ENCODE measurements around the gene DDO. TPM values are rescaled to one million over a fixed set of nuclear protein-coding genes. Genes with fewer than 3 reads are reported as not detected.
"Not testable (repeated sequence)": the region's sequence is repeated elsewhere in the genome, so short reads cannot be mapped to it uniquely, and the experiment has no call there.

Gene DDO
- total and polyA plus RNA-seq, 5 experiments from 2014 or later = not detected

- DNase-seq (no peak), ATAC-seq (no peak)
- no peak overlapping the region for H3K4me3 Mint-ChIP-seq
- H3K36me3 Mint-ChIP-seq = no peaks in the 10 kb centered on the region
- H3K4me1 Mint-ChIP-seq = peaks cover 2 to 11% (median 4%) of the 10 kb centered on the region in 4 donors
- H3K27me3 Mint-ChIP-seq = peaks cover 0 to 7% (median 4%) of the 10 kb centered on the region in 5 donors
- H3K9me3 Mint-ChIP-seq = no peaks in the 10 kb centered on the region
- POLR2A ChIA-PET = no interaction called here
- H3K27ac Mint-ChIP-seq = no peak overlapping the region
Observed at GRCh38 chr6:110351546-110351945, 63.8 kb downstream of the DDO start.

- DNase-seq, H3K9me3 Mint-ChIP-seq, H3K36me3 Mint-ChIP-seq, H3K27me3 Mint-ChIP-seq, H3K4me1 Mint-ChIP-seq, H3K27ac Mint-ChIP-seq, POLR2A ChIA-PET, H3K4me3 Mint-ChIP-seq, ATAC-seq: not testable (repeated sequence)
Observed at GRCh38 chr6:110350593-110350992, 64.8 kb downstream of the DDO start.

- POLR2A ChIA-PET = no interaction called here
- Mint-ChIP-seq H3K27me3 (no peaks in the 10 kb centered on the region), H3K36me3 (no peaks in the 10 kb centered on the region), H3K4me3 (no peak overlapping the region), H3K4me1 (peaks cover 0 to 6% (median 1%) of the 10 kb centered on the region in 4 donors), H3K27ac (no peak overlapping the region), H3K9me3 (no peaks in the 10 kb centered on the region)
- ATAC-seq = no peak
- DNase-seq = no peak
Observed at GRCh38 chr6:110348961-110349690, 66.2 kb downstream of the DDO start.

- DNase-seq = no peak
- no peak for ATAC-seq
- Mint-ChIP-seq H3K27ac (peak overlapping the region in 1 of 10 donors; percentile 5), H3K4me1 (peaks cover 0 to 6% (median 1%) of the 10 kb centered on the region in 4 donors), H3K4me3 (no peak overlapping the region), H3K27me3 (no peaks in the 10 kb centered on the region), H3K36me3 (no peaks in the 10 kb centered on the region), H3K9me3 (no peaks in the 10 kb centered on the region)
- POLR2A ChIA-PET = no interaction called here
Observed at GRCh38 chr6:110345025-110345424, 70.3 kb downstream of the DDO start.

GRCh38 chr6:110342759-110343158, 72.6 kb downstream of the DDO start:
- no peak for DNase-seq
- POLR2A ChIA-PET = no interaction called here
- peaks cover 0 to 6% (median 1%) of the 10 kb centered on the region in 4 donors for H3K4me1 Mint-ChIP-seq
- ATAC-seq = no peak
- H3K27ac Mint-ChIP-seq = no peak overlapping the region
- peaks cover 0 to 1% (median 0%) of the 10 kb centered on the region in 5 donors for H3K27me3 Mint-ChIP-seq
- H3K9me3 Mint-ChIP-seq = no peaks in the 10 kb centered on the region
- H3K4me3 Mint-ChIP-seq = no peak overlapping the region
- H3K36me3 Mint-ChIP-seq = no peaks in the 10 kb centered on the region

Other genes with a start within 250 kb of the DDO start
- gene WASF1, start 235.9 kb downstream of the DDO start, total RNA-seq = 1 to 10 TPM; 2.7 to 3.2 TPM
- 1 to 10 TPM in 2 of 3 donors, under 1 TPM in 1; 0.22 to 1.5 (median 1.1) TPM for gene WASF1, start 235.9 kb downstream of the DDO start, polyA plus RNA-seq
- 10 to 100 TPM; 38.5 to 39.6 TPM for gene CDC40, start 235.1 kb downstream of the DDO start, total RNA-seq
- gene CDC40, start 235.1 kb downstream of the DDO start, polyA plus RNA-seq = 10 to 100 TPM; 21.0 to 25.6 (median 22.5) TPM
- 1 to 10 TPM; 1.2 to 2.0 TPM for gene METTL24, start 57.2 kb downstream of the DDO start, total RNA-seq
- 1 to 10 TPM in 1 of 3 donors, under 1 TPM in 1, not detected in 1; 0.58 to 1.3 TPM for gene METTL24, start 57.2 kb downstream of the DDO start, polyA plus RNA-seq
- gene SLC22A16, start 61.0 kb upstream of the DDO start, total RNA-seq = not detected
- not detected for gene SLC22A16, start 61.0 kb upstream of the DDO start, polyA plus RNA-seq

Measured in naive thymus-derived CD8-positive, alpha-beta T cell (primary cell).